22Rv1 (cell line): ENCODE measurements around the gene ABHD5.

ENCODE experiments used
- ZFX ChIP-seq: fragments of 450-650 bp; IDR thresholded peaks from 2 replicates; pipeline ENCODE4 v1.6.1; 2017; ENCODE audit warnings: antibody characterized with exemption, borderline replicate concordance
- TF ChIP-seq, protein P1 (sequence below): fragments of 450-650 bp; IDR thresholded peaks from 2 replicates; pipeline ENCODE4 v1.5.1; 2017; ENCODE audit warnings: mild to moderate bottlenecking

- TF ChIP-seq, protein P1, sequence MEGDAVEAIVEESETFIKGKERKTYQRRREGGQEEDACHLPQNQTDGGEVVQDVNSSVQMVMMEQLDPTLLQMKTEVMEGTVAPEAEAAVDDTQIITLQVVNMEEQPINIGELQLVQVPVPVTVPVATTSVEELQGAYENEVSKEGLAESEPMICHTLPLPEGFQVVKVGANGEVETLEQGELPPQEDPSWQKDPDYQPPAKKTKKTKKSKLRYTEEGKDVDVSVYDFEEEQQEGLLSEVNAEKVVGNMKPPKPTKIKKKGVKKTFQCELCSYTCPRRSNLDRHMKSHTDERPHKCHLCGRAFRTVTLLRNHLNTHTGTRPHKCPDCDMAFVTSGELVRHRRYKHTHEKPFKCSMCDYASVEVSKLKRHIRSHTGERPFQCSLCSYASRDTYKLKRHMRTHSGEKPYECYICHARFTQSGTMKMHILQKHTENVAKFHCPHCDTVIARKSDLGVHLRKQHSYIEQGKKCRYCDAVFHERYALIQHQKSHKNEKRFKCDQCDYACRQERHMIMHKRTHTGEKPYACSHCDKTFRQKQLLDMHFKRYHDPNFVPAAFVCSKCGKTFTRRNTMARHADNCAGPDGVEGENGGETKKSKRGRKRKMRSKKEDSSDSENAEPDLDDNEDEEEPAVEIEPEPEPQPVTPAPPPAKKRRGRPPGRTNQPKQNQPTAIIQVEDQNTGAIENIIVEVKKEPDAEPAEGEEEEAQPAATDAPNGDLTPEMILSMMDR = no peak
- no peak for TF ChIP-seq ZFX
Measured at GRCh38 chr3:43764471-43764870, 73.7 kb downstream of the ABHD5 start.
